Esophagus squamous epithelium (tissue), 5 donors: ENCODE results near the gene ST7. TPM values are rescaled to one million over a fixed set of nuclear protein-coding genes. Genes with fewer than 3 reads are reported as not detected.

Source experiments
- DNase-seq: peaks from one replicate; lab custom pipeline; 2025; lab: John Stamatoyannopoulos, UW
- H3K27ac ChIP-seq, 4 donors: fragments of 200-600 bp; sonication (generic); one replicate each; pipeline ENCODE4 v1.5.1; 2016 to 2019; ENCODE audit warnings: mild to moderate bottlenecking in 1 of 4
- H3K27me3 ChIP-seq, 4 donors: fragments of 200-600 bp; sonication (generic); 1 replicate in 3 of 4; 2 replicates in 1 of 4; pipeline versions ENCODE4 v1.5.1 to v1.6.0; 2017 to 2021; ENCODE audit warnings: antibody characterized with exemption in 1 of 4
- H3K36me3 ChIP-seq, 3 donors: fragments of 200-600 bp; sonication (generic); one replicate each; pipeline ENCODE4 v1.5.1; 2016 to 2019
- H3K4me1 ChIP-seq, 3 donors: fragments of 200-600 bp; sonication (generic); one replicate each; pipeline ENCODE4 v1.5.1; 2017 to 2019
- H3K4me3 ChIP-seq, 4 donors: fragments of 200-600 bp; sonication (generic); 1 replicate in 3 of 4; 2 replicates in 1 of 4; pipeline ENCODE4 v1.5.1; 2016 to 2019; ENCODE audit warnings: mild to moderate bottlenecking in 2 of 4, moderate library complexity in 1 of 4
- H3K9me3 ChIP-seq, 3 donors: fragments of 200-600 bp; sonication (generic); one replicate each; pipeline ENCODE4 v1.5.1; 2016 to 2019
- CTCF ChIP-seq, 6 experiments: fragments of 450-650 bp in 4 of 6; fragments of 200-600 bp in 2 of 6; sonication (generic) in 2 of 6; IDR thresholded peaks; one replicate each; pipeline ENCODE4 v1.5.1; 2016 to 2019; ENCODE audit warnings: antibody characterized with exemption in 6 of 6, mild to moderate bottlenecking in 4 of 6, moderate library complexity in 4 of 6
- POLR2A ChIP-seq, 4 donors: fragments of 450-650 bp; IDR thresholded peaks; one replicate each; pipeline ENCODE4 v1.6.1; 2017; ENCODE audit warnings: antibody characterized with exemption in 4 of 4, mild to moderate bottlenecking in 4 of 4, moderate library complexity in 3 of 4
- WGBS, 2 donors: methylation state at CpG; one replicate each; pipeline ENCODE4 v1.1.5; 2018; 5-methylcytosine and 5-hydroxymethylcytosine counted together
- intact Hi-C: fragments of 100-400 bp; cut with DNase I; formaldehyde crosslinking; loops from one replicate; pipeline ENCODE4 v1.15.0; 2022
- total RNA-seq, 4 donors: library from RNA; depleted of rRNA; stranded (reverse); fragments of >200 nt; gene quantifications; one replicate each; pipeline ENCODE4 v1.1.0, GENCODE V29; 2016
- donor health status: DM: yes; HTN: yes; CAD: no.

ST7 gene
- total RNA-seq, 4 donors from 2014 or later, result 12.9 to 18.0 (median 15.3) TPM

GRCh38 chr7:116963234-116963633 is 9.9 kb downstream of the ST7 start:
- H3K4me3 ChIP-seq, result no peak overlapping the region
- no peak for TF ChIP-seq POLR2A (IDR thresholded peaks at IDR 0.05)
- no peak for TF ChIP-seq CTCF (IDR thresholded peaks at IDR 0.05)
- intact Hi-C loops, result no loop called here
- no peaks in the 10 kb centered on the region for H3K27me3 ChIP-seq
- H3K4me1 ChIP-seq, result peaks cover 0 to 6% (median 0%) of the 10 kb centered on the region in 3 donors
- no peak overlapping the region for H3K27ac ChIP-seq
- H3K9me3 ChIP-seq, result no peaks in the 10 kb centered on the region
- no peak for DNase-seq
- no peaks in the 10 kb centered on the region for H3K36me3 ChIP-seq

- no peaks in the 10 kb centered on the region for H3K27me3 ChIP-seq
- H3K27ac ChIP-seq, result no peak overlapping the region
- no peaks in the 10 kb centered on the region for H3K36me3 ChIP-seq
- no peak for DNase-seq
- H3K9me3 ChIP-seq, result no peaks in the 10 kb centered on the region
- TF ChIP-seq CTCF (IDR thresholded peaks at IDR 0.05) (no peak), POLR2A (IDR thresholded peaks at IDR 0.05) (no peak)
- H3K4me3 ChIP-seq, result no peak overlapping the region
- H3K4me1 ChIP-seq, result no peaks in the 10 kb centered on the region
- intact Hi-C loops, result no loop called here
These were observed 13.3 kb downstream of the ST7 start for GRCh38 chr7:116966601-116967000.

- H3K27ac ChIP-seq, result no peak overlapping the region
- no peaks in the 10 kb centered on the region for H3K27me3 ChIP-seq
- intact Hi-C loops, result no loop called here
- no peak overlapping the region for H3K4me3 ChIP-seq
- no peak for DNase-seq
- H3K9me3 ChIP-seq, result no peaks in the 10 kb centered on the region
- WGBS, 2 donors, result 87 to 100% methylated on average over 5 of the region's 5 CpGs
- no peak for TF ChIP-seq CTCF (IDR thresholded peaks at IDR 0.05)
- TF ChIP-seq POLR2A (IDR thresholded peaks at IDR 0.05), result no peak
- H3K4me1 ChIP-seq, result no peaks in the 10 kb centered on the region
- no peaks in the 10 kb centered on the region for H3K36me3 ChIP-seq
These were observed 14.1 kb downstream of the ST7 start for GRCh38 chr7:116967254-116967922.

- Histone ChIP-seq H3K27me3 (no peaks in the 10 kb centered on the region), H3K9me3 (no peaks in the 10 kb centered on the region), H3K4me3 (no peak overlapping the region), H3K27ac (no peak overlapping the region), H3K4me1 (no peaks in the 10 kb centered on the region), H3K36me3 (no peaks in the 10 kb centered on the region)
- TF ChIP-seq CTCF (IDR thresholded peaks at IDR 0.05), result no peak
- TF ChIP-seq POLR2A (IDR thresholded peaks at IDR 0.05), result no peak
- intact Hi-C loops, result no loop called here
- DNase-seq, result no peak
- 83 to 96% methylated on average over 1 of the region's 1 CpG for WGBS, 2 donors
These were observed 14.7 kb downstream of the ST7 start for GRCh38 chr7:116967983-116968382.

GRCh38 chr7:116968631-116969030 is 15.3 kb downstream of the ST7 start:
- intact Hi-C loops, result no loop called here
- DNase-seq, result no peak
- H3K36me3 ChIP-seq, result peaks cover 0 to 3% (median 0%) of the 10 kb centered on the region in 3 donors
- TF ChIP-seq POLR2A (IDR thresholded peaks at IDR 0.05) (no peak), CTCF (IDR thresholded peaks at IDR 0.05) (no peak)
- no peak overlapping the region for H3K27ac ChIP-seq
- no peaks in the 10 kb centered on the region for H3K4me1 ChIP-seq
- no peaks in the 10 kb centered on the region for H3K27me3 ChIP-seq
- no peaks in the 10 kb centered on the region for H3K9me3 ChIP-seq
- H3K4me3 ChIP-seq, result no peak overlapping the region
